HG03558 (cell line): ENCODE results near the gene MT2A.
A peak's percentile ranks its signal among the peaks of the same experiment; 100 is the strongest.
"Not testable (repeated sequence)": the region's sequence is repeated elsewhere in the genome, so short reads cannot be mapped to it uniquely, and the experiment has no call there.

Experiments
- ATAC-seq: cut with Tn5 transposase; IDR thresholded peaks from one replicate; pipeline ENCODE4 v1.9.1; 2021; ENCODE audit warnings: moderate number of reproducible peaks; ENCODE audit not compliant: unreplicated experiment; ENCODE audit errors: extremely low read depth

MT2A gene

DNA sequence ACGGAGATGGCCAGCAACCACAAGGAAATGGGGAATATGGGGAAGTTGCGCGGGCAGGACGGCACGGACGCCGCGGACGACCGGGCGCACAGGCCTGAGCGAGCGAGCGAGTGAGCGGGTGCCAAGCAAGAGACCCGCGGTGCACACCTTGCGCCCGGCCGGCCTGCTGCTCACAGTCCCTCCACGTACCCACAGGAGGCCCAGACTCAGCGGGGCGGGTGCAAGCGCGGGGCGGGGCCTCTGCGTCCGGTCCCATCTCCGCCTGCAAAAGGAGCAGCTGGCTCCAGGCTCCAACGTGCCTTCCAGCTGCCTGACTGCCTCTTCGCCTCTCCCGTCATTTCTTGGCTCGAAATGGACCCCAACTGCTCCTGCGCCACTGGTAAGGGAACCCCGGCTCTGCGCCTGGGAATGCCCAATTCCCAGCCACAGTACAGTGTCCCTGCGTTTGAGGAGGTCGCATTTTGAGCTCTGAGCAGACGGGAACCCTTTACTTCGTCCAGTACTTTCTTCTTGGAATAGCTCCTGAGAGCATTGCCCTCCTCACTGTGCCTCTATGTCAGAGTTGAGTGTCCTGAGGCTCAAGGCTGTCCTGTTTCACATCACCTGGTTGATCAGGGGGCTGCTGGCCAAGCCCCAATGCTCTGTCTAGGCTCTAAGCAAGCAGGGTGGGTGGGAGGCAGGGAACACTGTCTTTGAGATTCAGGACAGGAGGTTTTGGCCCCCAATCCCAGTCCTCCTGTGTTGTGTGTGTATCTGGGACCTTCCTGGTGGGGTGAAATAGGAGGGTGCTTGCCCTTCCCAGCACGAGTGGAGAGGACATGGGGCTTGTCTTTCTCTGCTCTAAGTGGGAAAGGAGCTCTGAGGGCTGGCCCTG is 9.1 kb downstream of the MT2A start:
- ATAC-seq, result no peak

- no peak for ATAC-seq
Observed at GRCh38 chr16:56618138-56618537, 9.8 kb downstream of the MT2A start.

GRCh38 chr16:56620339-56620897 is 12.0 kb downstream of the MT2A start:
- no peak for ATAC-seq

DNA sequence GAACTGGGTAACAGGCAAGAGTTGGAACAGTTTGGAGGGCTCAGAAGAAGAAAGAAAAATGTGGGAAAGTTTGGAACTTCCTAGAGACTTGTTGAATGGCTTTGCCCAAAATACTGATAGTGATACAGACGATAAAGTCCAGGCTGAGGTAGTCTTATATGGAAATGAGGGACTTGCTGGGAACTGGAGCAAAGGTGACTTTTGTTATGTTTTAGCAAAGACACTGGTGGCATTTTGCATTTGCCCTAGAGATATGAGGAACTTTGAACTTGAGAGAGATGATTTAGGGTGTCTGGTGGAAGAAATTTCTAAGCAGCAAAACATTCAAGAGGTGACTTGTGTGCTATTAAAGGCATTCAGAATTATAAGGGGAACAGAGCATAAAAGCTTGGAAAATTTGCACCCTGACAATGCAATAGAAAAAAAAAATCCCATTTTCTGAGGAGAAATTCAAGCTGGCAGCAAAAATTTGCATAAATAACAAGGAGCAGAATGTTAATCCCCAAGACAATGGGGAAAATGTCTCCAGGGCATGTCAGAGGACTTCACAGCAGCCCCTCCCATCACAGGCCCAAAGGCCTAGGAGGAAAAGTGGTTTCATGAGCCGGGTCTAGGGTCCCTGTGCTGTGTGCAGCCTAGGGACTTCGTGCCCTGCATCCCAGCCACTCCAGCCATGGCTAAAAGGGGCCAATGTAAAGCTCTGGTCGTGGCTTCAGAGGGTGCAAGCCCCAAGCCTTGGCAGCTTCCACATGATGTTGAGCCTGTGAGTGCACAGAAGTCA is 13.5 kb downstream of the MT2A start:
- not testable (repeated sequence) for ATAC-seq

DNA sequence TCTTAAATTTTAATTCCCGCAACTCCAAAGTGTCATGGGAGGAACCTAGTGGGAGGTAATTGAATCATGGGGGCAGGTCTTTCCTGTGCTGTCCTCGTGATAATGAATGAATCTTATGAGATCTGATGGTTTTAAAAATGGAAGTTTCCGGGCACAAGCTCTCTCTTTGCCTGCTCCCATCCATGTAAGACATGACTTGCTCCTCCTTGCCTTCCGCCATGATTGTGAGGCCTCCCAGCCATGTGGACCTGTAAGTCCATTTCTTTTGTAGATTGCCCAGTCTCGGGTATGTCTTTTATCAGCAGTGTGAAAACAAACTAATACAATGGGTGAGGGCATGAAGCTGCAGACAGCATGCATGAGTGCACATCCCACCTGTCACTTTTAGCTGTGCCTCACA is 14.8 kb downstream of the MT2A start:
- ATAC-seq, result not testable (repeated sequence)

DNA sequence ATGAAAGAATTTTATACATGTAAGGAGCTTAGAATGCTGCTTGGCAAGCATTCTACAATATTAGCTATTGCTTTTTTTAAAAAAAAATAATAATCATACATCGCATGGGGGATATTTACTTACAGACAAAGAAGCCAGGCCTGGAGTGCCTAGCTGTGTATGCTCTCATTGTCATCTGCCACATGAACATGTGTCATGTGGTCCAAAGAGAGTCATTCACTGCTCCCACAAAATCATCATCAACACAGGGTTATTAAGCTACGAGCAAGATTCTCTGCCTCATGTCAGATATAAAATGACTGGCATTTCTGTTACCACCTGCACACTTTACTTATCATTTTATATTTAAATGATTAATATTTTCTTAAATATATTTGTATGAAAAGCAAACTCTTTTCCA is 15.3 kb downstream of the MT2A start:
- no peak for ATAC-seq

GRCh38 chr16:56625140-56625942 is 17.0 kb downstream of the MT2A start, which contains the start of gene MT1E:
MT1E (plus strand) TSS chr16:56625781; CDS start chr16:56625852, 71 bp downstream.
- ATAC-seq, result no peak

DNA sequence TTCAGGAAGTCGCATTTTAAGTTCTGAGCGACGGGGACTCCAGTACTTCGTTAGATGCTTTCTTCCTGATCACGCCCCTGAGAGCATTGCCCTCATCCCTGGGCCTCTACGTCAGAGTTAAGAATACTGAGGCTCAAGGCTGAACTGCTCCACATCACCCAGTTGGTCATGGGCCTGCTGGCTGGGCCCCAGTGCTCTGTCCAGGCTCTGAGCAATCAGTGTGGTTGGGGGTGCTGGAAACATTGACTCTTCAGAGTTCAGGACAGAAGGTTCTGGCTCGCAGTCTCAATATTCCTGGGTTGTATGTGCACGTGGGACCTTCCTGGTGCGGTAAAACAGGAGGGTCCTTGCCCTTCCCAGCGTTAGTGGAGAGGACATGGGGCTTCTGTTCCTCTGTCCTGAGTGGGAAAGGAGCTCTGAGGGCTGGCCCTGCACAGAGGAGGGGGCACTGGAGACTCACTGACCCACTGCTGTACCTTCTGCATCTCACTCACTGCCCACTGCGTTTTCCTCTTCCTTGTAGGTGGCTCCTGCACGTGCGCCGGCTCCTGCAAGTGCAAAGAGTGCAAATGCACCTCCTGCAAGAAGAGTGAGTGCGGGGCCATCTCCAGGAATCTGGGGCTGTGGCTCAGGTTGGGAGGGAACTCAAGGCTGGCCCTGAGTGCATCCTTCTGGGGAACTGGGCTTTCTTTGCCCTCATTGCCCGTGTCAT is 17.7 kb downstream of the MT2A start:
- ATAC-seq, result no peak

- ATAC-seq, result no peak
Observed at GRCh38 chr16:56626685-56627084, 18.3 kb downstream of the MT2A start.

DNA sequence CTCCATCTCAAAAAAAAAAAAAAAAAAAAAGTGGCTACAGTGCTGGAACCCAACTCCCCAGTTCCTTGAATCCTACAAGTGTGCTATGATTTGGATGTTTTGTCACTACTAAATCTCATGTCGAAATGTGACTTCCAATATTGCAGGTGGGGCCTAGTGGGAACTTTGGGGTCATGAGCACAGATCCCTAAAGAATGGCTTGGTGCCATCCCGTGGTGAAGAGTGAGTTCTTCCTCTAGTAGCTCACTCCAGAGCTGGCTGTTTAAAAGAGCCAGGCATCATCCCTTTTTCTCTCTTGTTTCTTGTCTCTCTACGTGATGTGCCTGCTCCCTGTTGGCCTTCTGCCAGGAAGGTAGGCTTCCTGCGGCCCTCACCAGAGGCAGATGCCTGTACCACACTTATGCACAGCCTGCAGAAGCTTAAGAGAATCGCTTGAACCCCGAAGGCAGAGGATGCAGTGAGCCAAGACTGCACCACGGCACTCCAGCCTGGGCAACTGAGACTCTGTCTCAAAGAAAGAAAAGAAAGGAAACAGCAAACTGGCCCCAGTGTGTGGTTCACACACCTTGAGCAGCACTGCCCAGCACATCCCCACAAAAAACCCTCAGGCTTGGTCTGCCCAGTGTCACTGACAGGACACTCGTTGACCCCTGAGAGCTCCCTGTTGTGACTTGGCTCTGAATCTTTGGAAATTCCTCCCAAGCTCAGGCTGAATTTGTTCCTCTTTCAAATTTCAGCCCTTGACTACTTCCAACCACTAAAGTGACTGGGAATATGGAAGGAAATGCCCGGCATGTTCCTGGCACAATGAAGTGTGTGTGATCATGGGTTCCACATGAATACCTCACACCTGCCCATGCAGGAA is 20.3 kb downstream of the MT2A start:
- no peak for ATAC-seq

GRCh38 chr16:56629531-56629930 is 21.1 kb downstream of the MT2A start:
- ATAC-seq, result no peak

DNA sequence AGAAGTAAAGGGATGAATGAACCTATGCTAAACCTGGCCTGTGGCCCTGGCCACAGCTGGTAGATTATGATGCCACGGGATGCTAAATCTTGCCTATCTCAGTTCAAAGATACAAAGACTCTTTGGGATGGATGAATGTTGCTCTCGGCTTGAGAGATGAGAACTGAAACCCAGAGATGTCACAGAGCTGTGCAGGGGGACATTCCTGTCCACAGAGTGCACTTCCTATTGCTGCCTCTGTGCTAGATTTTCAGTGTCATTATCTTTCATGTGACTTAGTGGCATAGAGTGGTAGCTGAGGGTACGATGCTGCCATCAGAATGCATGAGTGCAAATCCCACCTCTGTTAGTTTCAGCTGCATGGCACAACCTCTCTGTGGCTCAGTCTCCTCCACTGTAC is 21.8 kb downstream of the MT2A start:
- peak; percentile 72 for ATAC-seq

GRCh38 chr16:56631197-56631596 is 22.8 kb downstream of the MT2A start:
- ATAC-seq, result no peak

DNA sequence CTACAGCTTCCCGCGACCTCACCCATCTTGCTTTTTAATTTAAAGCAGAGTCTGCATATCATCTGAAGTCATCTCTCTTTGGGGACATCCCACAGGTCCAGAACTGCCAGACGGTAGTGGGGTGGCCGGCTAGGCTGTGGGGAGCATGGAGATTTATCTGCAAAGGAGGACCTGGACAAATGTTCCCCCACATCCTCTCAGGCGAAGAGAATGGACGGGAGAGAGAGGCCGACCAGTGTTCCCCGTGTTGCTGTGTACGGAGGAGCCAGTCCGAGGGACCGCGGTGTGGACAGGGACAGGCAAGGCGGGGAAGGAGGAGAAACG is 23.4 kb downstream of the MT2A start:
- ATAC-seq, result no peak

DNA sequence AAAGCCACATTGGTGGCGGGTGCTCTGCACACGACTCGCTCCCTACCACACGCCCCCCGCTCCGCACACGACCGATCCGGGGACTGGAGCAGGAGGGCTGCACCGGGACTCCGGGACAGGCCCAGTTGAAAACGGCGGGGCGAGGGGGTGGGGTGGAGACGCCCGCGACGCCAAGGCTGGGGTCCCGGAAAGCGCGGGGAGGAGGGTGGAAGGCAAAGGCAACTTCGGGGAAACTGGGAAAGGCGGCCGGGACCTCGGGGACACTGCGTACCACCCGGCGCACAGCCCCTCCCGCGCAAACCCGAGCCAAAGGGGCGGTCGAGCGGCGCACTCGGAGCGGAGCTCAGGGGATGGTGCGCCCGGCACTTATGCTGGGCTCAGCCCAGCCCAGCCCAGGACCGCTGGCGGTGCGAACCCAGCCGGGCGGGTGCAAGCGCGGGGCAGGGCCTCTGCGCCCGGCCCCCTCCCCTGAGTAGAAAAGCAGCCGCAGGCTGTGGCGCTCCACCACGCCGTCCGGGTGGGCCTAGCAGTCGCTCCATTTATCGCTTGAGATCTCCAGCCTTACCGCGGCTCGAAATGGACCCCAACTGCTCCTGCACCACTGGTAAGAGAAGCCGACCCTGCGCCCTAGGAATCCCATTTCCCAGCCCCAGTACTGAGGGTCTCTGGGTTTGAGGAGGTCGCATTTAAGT is 23.9 kb downstream of the MT2A start, which contains the start of gene MT1M:
Gene MT1M (plus strand): TSS at position 504 of the 692 bp plus-strand sequence. CDS start 73 bp downstream, at position 577.
- no peak for ATAC-seq

DNA sequence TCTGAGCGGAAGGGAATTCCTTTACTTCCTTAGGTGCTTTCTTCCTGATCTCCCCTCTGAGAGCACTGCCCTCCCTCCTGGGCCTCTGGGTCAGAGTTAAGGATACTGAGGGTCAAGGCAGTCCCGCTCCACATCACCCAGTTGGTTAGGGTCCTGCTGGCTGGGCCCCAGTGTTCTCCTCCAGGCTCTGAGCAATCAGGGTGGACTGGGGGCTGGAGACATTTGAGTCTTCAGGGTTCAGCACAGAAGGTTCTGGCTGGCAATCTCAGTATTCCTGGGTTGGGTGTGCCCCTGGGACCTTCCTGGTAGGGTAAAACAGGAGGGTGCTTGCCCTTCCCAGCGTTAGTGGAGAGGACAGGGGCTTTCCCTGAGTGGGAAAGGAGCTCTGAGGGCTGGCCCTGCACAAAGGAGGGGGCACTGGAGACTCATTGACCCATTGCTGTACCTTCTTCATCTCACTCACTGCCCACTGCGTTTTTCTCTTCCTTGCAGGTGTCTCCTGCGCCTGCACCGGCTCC is 24.5 kb downstream of the MT2A start:
- no peak for ATAC-seq

DNA sequence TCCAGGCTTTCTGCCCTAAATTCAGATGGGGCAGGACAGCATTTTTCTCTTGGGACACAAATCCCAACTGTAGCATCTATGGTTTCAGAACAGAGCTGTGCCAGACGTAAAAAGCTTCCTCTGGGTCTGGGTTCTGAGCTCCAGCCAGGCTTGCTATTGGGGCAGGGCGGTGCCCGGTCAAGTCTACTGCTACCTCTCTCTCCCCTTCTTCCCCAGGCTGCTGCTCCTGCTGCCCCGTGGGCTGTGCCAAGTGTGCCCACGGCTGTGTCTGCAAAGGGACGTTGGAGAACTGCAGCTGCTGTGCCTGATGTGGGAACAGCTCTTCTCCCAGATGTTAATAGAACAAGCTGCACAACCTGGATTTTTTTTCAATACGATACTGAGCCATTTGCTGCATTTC is 25.2 kb downstream of the MT2A start:
- no peak for ATAC-seq
